H1 (cell line): ENCODE measurements around the gene SMARCC2. TPM values are rescaled to one million over a fixed set of nuclear protein-coding genes. Genes with fewer than 3 reads are reported as not detected.
A peak's percentile ranks its signal among the peaks of the same experiment; 100 is the strongest.

Experiments used
- ATF2 ChIP-seq: IDR thresholded peaks from 2 replicates; pipeline ENCODE4 v1.6.1; 2012; ENCODE audit warnings: low read length, inconsistent platforms
- ATF3 ChIP-seq: IDR thresholded peaks from 2 replicates; pipeline ENCODE4 v1.6.1; 2011; ENCODE audit warnings: low read depth, mild to moderate bottlenecking, low read length; ENCODE audit not compliant: insufficient read depth
- BACH1 ChIP-seq: IDR thresholded peaks from 2 replicates; pipeline ENCODE4 v1.6.1; 2012; ENCODE audit warnings: low read length, improper control_type of control experiment
- CHD2 ChIP-seq: IDR thresholded peaks from 2 replicates; pipeline ENCODE4 v1.6.1; 2012; ENCODE audit warnings: low read length, improper control_type of control experiment
- CTBP2 ChIP-seq: IDR thresholded peaks from 2 replicates; pipeline ENCODE4 v1.7.0; 2011; ENCODE audit warnings: borderline replicate concordance, mild to moderate bottlenecking, moderate library complexity, mixed read lengths, low read length; ENCODE audit not compliant: insufficient read depth, insufficient read length
- CTCF ChIP-seq, 3 experiments: IDR thresholded peaks; 1 replicate in 2 of 3; 2 replicates in 1 of 3; pipeline versions ENCODE4 v1.5.1 to v1.6.1; 2011; ENCODE audit warnings: low read length in 3 of 3, mild to moderate bottlenecking in 3 of 3, inconsistent platforms in 2 of 3, low read depth in 1 of 3, moderate library complexity in 1 of 3; ENCODE audit not compliant: insufficient read depth in 1 of 3; ENCODE audit errors: control extremely low read depth in 1 of 3
- EGR1 ChIP-seq: IDR thresholded peaks from 2 replicates; pipeline ENCODE4 v1.6.1; 2011; ENCODE audit warnings: low read depth, low read length, borderline replicate concordance
- EP300 ChIP-seq, 2 experiments: IDR thresholded peaks; 1 replicate in 1 of 2; 2 replicates in 1 of 2; pipeline ENCODE4 v1.6.1; 2011 to 2012; ENCODE audit warnings: low read depth in 2 of 2, low read length in 2 of 2, mild to moderate bottlenecking in 2 of 2, borderline replicate concordance in 1 of 2, inconsistent platforms in 1 of 2, moderate library complexity in 1 of 2
- JUN ChIP-seq: IDR thresholded peaks from 2 replicates; pipeline ENCODE4 v1.6.1; 2011; ENCODE audit warnings: low read depth, mild to moderate bottlenecking, improper control_type of control experiment, low read length
- JUND ChIP-seq: IDR thresholded peaks from 2 replicates; pipeline ENCODE4 v1.6.1; 2011; ENCODE audit warnings: mild to moderate bottlenecking, improper control_type of control experiment, low read length
- KDM1A ChIP-seq: fragments of 200-600, 300-600 bp; sonication (generic); IDR thresholded peaks from 2 replicates; pipeline ENCODE4 v1.7.1; 2016; ENCODE audit warnings: mild to moderate bottlenecking, low read length, borderline replicate concordance
- MAX ChIP-seq: IDR thresholded peaks from 2 replicates; pipeline ENCODE4 v1.6.1; 2012; ENCODE audit warnings: inconsistent platforms
- POLR2A ChIP-seq, 2 experiments: IDR thresholded peaks; 1 replicate in 1 of 2; 2 replicates in 1 of 2; pipeline ENCODE4 v1.6.1; 2011; ENCODE audit warnings: low read depth in 2 of 2, low read length in 2 of 2, mild to moderate bottlenecking in 2 of 2; ENCODE audit errors: control extremely low read depth in 1 of 2
- POU5F1 ChIP-seq: IDR thresholded peaks from 2 replicates; pipeline ENCODE4 v1.6.1; 2011; ENCODE audit warnings: low read depth, mild to moderate bottlenecking, low read length, moderate library complexity
- TBP ChIP-seq: IDR thresholded peaks from 2 replicates; pipeline ENCODE4 v1.6.1; 2011; ENCODE audit warnings: low read depth, low read length, improper control_type of control experiment
- TEAD4 ChIP-seq: IDR thresholded peaks from 2 replicates; pipeline ENCODE4 v1.6.1; 2012; ENCODE audit warnings: low read depth, low read length, inconsistent platforms, mixed read lengths
- USF2 ChIP-seq: IDR thresholded peaks from 2 replicates; pipeline ENCODE4 v1.6.1; 2011; ENCODE audit warnings: low read length, improper control_type of control experiment
- ZNF274 ChIP-seq: IDR thresholded peaks from 2 replicates; pipeline ENCODE4 v1.7.0; 2012; ENCODE audit warnings: low read length, borderline replicate concordance; ENCODE audit errors: extremely low read depth
- polyA plus RNA-seq, 7 experiments: library from polyadenylated mRNA; depleted of rRNA in 3 of 7; stranded (reverse) in 5 of 7; unstranded in 2 of 7; fragments of >200 nt in 5 of 7; fragments of 200-250 nt in 2 of 7; gene quantifications; 1 replicate in 5 of 7; 2 replicates in 1 of 7; 4 replicates in 1 of 7; pipeline versions ENCODE4 v1.2.1 to v1.2.3, GENCODE V29; 2011 to 2013; ENCODE audit warnings: missing spikeins in 2 of 7, mixed read lengths in 2 of 7
- total RNA-seq: library from RNA; stranded (reverse); fragmentation: NEBNext Ultra II Directional; extraction: Animal tissue kit (Norgen Biotek cat#: 25700); gene quantifications from 2 replicates; pipeline ENCODE4 v1.2.1, GENCODE V29; 2021

The SMARCC2 gene
- total and polyA plus RNA-seq, 2 of the 8 experiments (the other 6 are each of a cell fraction or from before 2014, with no cell fraction given) = 33.9 to 78.5 TPM

- peak; percentile 83 for TF ChIP-seq TBP
- TF ChIP-seq EP300 (IDR thresholded peaks at IDR 0.05; ENCODE audit: borderline replicate concordance in 1 of 2, low read depth in 2 of 2, low read length in 2 of 2) = no peak
- TF ChIP-seq TEAD4 = no peak
- no peak for TF ChIP-seq CHD2
- TF ChIP-seq JUND = no peak
- TF ChIP-seq ATF2 = no peak
- TF ChIP-seq KDM1A = no peak
- TF ChIP-seq CTBP2 = no peak
- no peak for TF ChIP-seq ZNF274
- TF ChIP-seq CTCF (IDR thresholded peaks at IDR 0.05; ENCODE audit: control extremely low read depth in 1 of 3, insufficient read depth in 1 of 3, low read depth in 1 of 3, low read length in 3 of 3) = peak in 2 of 3 experiments; percentile 9 to 24; a peak in 2 of 4 replicates
- no peak for TF ChIP-seq JUN
- TF ChIP-seq POU5F1 = no peak
- TF ChIP-seq POLR2A (IDR thresholded peaks at IDR 0.05; ENCODE audit: control extremely low read depth in 1 of 2, low read depth in 2 of 2, low read length in 2 of 2) = peak; percentile 65 to 88
- no peak for TF ChIP-seq BACH1
- TF ChIP-seq EGR1 = no peak; the same call in 1 of the 2 replicates
- TF ChIP-seq MAX = no peak; the same call in 1 of the 2 replicates
- no peak for TF ChIP-seq ATF3
- no peak for TF ChIP-seq USF2
These were observed 32.7 kb upstream of the SMARCC2 start, which contains the start of gene RNF41 (continued) for GRCh38 chr12:56221757-56222530.
